ENCODE results near the gene SHB. TPM values are rescaled to one million over a fixed set of nuclear protein-coding genes. Genes with fewer than 3 reads are reported as not detected.
A peak's percentile ranks its signal among the peaks of the same experiment; 100 is the strongest.

SHB gene
- total RNA-seq, 1 donor from 2014 or later = 39.0 TPM

DNA sequence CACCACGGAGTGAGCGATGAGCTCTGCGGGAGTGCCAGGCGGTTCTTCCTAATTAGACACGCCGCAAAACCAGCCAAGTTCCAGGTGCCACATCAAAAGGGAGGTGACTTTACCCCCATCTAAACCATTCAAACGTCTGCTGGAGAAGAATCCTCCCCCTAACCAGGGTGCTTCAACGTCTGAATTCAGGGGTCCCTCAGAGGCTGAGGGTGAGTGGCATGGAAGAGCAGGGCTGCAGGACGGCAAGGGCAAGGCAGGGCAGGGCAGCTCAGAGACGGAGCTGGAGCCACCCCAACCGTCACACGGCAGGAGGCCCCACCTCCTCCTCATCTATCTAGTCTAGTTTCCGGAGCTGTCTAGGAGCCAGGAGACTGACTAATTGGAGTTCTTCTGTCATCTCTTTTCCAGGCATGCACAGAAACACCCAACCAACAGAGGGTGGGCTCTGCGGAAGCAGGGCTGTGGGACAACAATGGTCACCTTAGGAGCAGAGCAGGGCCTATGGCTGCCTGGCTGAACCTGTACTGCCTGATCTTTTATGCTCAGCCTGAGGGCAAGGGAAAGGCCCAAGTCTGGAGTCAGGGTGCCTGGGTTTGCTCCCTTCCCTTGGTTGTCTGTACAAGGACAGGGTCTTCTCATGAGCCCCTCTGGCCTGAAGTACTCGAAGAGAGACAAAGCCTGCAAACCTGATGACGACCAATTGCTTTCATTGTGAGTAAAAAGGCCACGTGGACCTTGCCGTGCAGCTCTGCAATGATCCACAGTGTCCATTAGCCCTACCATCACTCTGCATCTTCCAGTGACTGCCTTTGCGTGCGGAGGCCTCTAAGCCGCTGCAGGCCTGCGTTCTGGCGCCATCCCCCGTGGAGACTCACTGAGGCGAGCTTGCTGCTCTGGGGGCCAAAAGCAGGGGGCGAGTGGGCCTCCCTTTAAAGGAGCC is 84.1 kb downstream of the SHB start:
- peak; percentile 83 for DNase-seq (ENCODE audit: low spot score)
- intact Hi-C loops (cut with DNase I) = loop anchor here (2.0 kb wide), 1 partner anchor 48 kb away; no protein-coding TSS in a partner anchor

- intact Hi-C loops (cut with DNase I) = loop anchor here (2.0 kb wide), 1 partner anchor 47 kb away; no protein-coding TSS in a partner anchor
- DNase-seq (ENCODE audit: low spot score) = no peak
Measured at GRCh38 chr9:37984278-37984671, 84.8 kb downstream of the SHB start.

- no peak for DNase-seq (ENCODE audit: low spot score)
- intact Hi-C loops (cut with DNase I) = loop anchor here (2.0 kb wide), 1 partner anchor 47 kb away; no protein-coding TSS in a partner anchor
Measured at GRCh38 chr9:37983381-37984067, 85.5 kb downstream of the SHB start.

DNA sequence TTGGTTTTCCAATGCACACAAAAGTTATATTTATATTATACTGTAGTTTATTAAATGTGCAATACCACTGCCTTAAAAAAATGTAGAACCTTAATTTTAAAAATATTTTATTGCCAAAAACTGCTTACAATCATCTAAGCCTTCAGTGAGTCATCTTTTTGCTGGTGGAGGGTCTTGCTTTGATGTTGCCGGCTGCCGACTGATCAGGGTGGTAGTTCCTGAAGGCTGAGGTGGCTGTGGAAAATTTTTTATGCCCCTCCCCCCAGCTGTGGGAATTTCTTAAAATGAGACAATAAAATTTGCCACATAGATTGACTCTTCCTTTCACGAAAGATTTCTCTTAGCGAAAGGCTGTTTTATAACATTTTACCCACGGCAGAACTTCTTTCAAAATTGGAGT is 89.2 kb downstream of the SHB start:
- DNase-seq (ENCODE audit: low spot score) = no peak
- intact Hi-C loops (cut with DNase I) = no loop called here

DNA sequence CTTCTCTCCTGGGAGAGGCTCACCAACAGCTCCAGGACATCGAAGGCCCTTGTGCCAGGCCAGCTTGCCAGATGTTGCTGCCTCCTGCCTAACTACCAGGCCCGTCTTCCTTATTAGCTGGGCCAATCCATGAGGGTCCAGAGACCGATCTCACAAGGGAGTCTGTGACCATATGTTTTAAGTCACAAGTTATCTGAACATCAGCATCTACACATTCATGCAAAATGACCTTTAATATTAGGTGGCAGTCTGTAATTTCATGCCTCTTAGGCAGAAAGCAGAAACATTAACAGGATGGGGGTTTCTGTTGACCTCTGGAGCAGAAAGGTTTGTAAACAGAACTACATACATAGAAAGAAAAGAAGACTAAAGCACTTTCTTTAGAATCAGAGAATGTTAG is 90.0 kb downstream of the SHB start:
- intact Hi-C loops (cut with DNase I) = no loop called here
- DNase-seq (ENCODE audit: low spot score) = no peak

DNA sequence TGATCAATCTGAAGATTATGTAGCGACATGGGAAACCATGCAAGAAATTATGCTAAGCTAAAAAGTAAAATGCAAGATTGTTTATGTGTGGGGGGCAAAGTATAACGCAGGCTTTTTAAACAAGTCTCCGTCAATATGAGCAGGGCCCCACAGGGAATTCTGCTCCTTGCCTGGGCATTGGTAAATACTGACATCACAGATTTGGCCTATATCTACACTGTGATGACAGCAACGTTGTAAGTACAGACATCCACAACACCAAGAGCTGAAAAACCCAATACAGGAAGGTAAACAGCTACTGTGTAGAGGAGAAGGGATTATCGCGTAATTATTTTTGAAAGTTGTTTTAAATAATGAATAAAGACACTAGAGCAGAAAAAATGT is 90.6 kb downstream of the SHB start:
- intact Hi-C loops (cut with DNase I) = no loop called here

GRCh38 chr9:37977851-37978480 is 91.1 kb downstream of the SHB start:
- intact Hi-C loops (cut with DNase I) = no loop called here

More for the DNA sequence above, 90.6 kb downstream of the SHB start:
- no peak for DNase-seq (ENCODE audit: low spot score)

DNA sequence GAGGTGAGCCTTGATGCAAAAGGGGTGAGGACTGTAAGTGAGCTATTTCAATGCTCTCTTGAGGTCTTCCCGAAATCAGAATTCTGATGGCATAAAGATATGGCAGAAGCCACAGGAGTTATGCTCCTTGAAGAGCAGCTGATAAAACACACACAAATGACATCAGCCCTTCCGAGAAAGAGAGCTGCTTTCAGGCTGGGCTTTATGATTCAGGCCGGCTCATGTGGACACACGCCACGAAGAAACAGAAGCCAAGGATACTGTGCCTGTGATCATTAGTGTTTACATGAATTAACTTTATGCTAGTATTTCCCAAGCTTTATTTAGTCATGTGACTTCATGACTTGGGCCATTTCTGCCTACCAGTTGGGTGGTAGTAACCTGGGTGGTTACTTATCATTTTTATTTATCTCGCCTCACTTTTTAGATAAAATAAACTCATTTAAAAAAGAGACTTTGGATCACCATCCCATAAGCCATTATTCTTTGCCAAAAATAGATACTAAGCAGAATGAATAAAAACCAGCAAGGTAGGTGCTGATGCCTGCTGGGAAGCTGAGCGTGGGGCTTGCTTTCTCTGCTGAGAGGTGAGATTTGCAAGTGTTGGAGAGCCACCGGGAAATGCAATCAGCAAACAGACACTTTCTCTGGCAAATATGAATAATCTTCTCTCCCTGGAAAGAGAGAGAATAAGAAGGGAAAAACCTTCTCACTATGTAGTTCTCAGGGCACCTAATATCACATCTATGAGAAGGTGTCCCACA is 92.1 kb downstream of the SHB start:
- no peak for DNase-seq (ENCODE audit: low spot score)

More at GRCh38 chr9:37977851-37978480, 91.1 kb downstream of the SHB start:
- DNase-seq (ENCODE audit: low spot score) = no peak

DNA sequence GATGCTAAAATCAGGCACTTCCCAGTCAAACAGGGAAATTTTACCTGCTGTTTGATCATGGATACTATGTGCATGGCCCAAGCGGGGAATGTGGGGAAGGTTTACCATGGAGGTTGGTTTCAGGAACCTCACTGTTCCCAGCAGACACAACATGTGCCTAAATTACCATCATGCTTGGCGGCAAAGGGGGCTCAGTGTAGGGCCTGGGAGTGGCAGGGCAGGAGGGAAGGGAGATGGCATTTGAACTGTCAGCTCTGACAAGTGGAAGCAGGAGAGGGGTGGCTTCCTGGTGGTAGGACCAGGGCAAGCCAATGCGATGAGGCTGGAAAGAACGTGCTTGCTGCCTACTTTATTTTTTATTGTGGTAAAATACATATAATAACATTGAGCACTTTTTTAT is 93.4 kb downstream of the SHB start:
- no peak for DNase-seq (ENCODE audit: low spot score)
- intact Hi-C loops (cut with DNase I) = no loop called here

More for the DNA sequence above, 92.1 kb downstream of the SHB start:
- intact Hi-C loops (cut with DNase I) = no loop called here

DNA sequence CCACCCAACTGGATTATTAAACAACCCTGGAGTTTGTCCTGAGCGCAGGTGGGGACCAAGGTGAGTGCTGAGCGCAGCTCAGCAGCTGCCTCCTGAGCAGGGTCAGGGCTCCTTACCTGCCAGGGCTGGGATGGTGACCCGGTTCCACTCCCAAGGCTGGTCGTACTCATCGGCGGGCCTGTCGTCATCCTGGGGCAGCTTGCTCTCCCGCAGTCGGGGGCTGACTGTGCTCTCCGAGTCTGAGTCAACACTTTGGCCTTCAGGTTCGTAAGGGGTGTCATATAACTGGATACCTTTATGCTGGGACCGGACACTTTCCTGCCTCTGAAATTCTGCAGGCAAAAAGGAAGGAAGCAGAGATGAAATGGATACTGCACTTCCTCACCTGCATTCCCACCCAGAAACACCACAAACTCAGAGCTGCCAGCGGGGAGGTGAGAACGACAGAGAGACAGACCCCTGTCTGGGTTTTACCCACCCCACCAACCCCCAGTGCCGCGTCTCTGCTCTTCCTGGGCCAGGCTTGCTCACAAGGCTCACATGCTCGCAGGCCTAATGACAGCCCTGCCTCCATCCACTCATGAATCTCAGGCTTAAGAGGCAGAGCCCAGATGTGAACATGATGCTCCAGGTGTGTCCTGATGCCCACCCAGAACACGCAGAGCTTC is 94.4 kb downstream of the SHB start:
- intact Hi-C loops (cut with DNase I) = no loop called here
- DNase-seq (ENCODE audit: low spot score) = no peak

DNA sequence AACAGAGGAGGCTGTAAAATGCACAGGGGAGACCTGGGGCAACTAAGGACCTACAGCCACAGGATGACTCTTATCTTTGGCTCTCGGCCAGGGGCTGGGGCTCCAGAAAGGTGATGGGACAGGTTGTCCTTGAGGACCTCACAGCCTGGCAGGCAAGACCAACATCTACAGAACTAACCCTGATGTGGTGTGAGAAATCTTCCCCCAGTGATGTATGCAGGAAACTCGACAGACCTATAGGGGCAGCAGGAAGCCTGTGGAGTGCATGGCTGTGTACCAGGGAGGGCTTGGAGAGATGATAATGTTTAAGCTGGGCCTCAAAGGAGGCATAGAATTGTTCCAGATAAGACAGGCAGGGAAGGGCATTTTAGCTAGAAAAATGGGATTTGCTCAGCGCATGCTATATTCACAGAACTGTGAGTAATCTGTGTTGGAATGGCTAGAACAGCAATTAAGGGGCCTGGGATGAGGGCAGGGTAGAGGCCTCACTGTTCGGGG is 96.6 kb downstream of the SHB start:
- intact Hi-C loops (cut with DNase I) = no loop called here
- DNase-seq (ENCODE audit: low spot score) = no peak

- intact Hi-C loops (cut with DNase I) = no loop called here
- no peak for DNase-seq (ENCODE audit: low spot score)
Measured at GRCh38 chr9:37971691-37972090, 97.3 kb downstream of the SHB start.

- intact Hi-C loops (cut with DNase I) = no loop called here
- no peak for DNase-seq (ENCODE audit: low spot score)
Measured at GRCh38 chr9:37971108-37971459, 97.9 kb downstream of the SHB start.

GRCh38 chr9:37970301-37971107 is 98.5 kb downstream of the SHB start:
- DNase-seq (ENCODE audit: low spot score) = no peak
- intact Hi-C loops (cut with DNase I) = no loop called here

DNA sequence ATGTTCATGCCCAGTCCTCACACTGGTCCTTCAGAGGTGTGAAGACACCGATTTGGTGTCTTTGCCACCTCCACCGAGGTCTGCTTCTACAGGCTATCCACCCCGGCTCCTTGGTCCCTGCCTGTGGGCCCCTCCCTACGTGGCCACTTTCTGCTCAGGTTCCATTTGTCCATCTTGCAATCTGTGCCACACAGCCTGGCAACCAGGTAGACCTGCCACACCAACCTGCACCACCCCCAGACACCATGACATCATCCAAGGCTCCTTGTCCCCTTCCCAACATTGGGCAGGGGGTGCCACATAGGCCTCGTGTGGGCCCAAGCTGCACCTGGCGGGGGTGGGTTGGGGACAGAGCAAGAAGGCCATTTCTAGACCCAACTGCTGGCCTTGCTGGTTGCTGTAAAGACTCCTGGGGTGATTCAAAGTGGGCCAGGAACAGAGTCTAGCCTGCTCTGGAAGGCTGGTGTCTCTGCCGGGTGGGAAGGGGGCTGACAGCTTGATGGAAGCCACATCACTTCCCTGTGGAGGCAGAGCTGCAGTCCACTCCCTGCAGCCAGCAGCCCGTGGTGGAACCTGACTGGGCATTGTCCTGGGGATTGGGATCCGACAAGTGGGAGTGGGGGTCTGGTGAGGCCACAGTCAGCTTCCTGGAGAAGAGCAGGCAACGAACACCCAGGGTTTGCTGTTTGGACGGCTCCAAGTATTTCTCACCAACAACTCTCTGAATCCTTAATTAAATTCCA is 99.3 kb downstream of the SHB start:
- intact Hi-C loops (cut with DNase I) = no loop called here

DNA sequence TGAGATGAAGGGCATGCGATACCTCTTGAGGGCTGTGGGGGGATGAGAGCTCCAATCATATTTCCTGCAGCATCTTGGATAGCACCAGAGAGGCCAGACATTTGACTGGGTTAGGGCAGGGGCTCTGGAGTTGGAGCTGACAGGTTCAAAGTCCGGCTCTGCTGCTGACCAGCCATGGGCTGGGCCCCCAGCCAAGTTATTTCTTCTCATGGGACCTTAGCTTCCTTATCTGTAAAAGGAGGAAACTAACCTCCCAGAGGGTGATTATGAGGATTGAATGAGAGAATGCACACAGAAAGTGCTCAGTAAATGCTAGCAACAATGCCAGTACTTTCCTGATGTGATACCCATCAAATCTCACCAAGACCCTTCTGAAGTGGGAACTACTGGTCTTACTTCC is 99.9 kb downstream of the SHB start:
- intact Hi-C loops (cut with DNase I) = no loop called here
- no peak for DNase-seq (ENCODE audit: low spot score)

More for the DNA sequence above, 99.3 kb downstream of the SHB start:
- no peak for DNase-seq (ENCODE audit: low spot score)

- DNase-seq (ENCODE audit: low spot score) = no peak
- intact Hi-C loops (cut with DNase I) = no loop called here
Measured at GRCh38 chr9:37968228-37968701, 100.8 kb downstream of the SHB start.
